ENCODE data around the gene TMCC3.
"Not testable (repeated sequence)": the region's sequence is repeated elsewhere in the genome, so short reads cannot be mapped to it uniquely, and the experiment has no call there.

TMCC3 gene

DNA sequence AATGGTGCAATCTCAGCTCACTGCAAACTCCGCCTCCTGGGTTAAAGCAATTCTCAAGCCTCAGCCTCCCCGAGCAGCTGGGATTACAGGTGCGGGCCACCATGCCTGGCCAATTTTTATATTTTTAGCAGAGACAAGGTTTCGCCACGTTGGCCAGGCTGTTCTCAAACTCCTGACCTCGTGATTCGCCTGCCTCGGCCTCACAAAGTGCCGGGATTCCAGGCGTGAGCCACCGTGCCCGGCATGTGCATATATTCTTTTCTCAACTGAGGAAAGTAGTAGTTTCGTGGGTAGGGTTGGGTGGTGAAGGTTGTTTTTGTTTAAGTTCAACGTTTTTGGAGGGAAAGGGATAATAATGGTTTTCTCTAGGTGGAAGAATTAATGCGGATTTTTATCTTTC, 96.5 kb downstream of the TMCC3 start:
- no peak for DNase-seq (ENCODE audit: low read depth)
- H3K4me3 ChIP-seq (ENCODE audit: low read length), result no peak overlapping the region
- TF ChIP-seq, protein P1, sequence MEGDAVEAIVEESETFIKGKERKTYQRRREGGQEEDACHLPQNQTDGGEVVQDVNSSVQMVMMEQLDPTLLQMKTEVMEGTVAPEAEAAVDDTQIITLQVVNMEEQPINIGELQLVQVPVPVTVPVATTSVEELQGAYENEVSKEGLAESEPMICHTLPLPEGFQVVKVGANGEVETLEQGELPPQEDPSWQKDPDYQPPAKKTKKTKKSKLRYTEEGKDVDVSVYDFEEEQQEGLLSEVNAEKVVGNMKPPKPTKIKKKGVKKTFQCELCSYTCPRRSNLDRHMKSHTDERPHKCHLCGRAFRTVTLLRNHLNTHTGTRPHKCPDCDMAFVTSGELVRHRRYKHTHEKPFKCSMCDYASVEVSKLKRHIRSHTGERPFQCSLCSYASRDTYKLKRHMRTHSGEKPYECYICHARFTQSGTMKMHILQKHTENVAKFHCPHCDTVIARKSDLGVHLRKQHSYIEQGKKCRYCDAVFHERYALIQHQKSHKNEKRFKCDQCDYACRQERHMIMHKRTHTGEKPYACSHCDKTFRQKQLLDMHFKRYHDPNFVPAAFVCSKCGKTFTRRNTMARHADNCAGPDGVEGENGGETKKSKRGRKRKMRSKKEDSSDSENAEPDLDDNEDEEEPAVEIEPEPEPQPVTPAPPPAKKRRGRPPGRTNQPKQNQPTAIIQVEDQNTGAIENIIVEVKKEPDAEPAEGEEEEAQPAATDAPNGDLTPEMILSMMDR (IDR thresholded peaks at IDR 0.05; ENCODE audit: insufficient read depth, low read depth, low read length, missing control alignments), result no peak

DNA sequence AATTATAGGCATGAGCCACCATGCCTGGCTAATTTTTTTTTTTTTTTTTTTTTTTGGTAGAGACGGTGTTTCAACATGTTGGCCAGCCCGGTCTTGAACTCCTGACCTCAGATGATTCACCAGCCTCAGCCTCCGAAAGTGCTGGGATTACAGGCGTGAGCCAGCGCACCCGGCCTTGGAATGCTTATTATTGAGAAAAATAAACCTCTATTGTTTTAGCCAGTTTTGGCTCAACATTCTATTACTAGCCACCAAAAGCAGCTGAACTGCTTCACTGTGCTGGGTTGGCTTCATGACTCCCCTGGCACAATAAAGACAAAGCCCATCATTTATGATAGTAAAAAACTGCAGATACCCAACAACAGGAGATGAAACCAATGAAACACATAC, 97.2 kb downstream of the TMCC3 start:
- TF ChIP-seq, protein P1 (IDR thresholded peaks at IDR 0.05; ENCODE audit: insufficient read depth, low read depth, low read length, missing control alignments), result no peak
- no peak overlapping the region for H3K4me3 ChIP-seq (ENCODE audit: low read length)
- peak; percentile 85 for DNase-seq (ENCODE audit: low read depth)

DNA sequence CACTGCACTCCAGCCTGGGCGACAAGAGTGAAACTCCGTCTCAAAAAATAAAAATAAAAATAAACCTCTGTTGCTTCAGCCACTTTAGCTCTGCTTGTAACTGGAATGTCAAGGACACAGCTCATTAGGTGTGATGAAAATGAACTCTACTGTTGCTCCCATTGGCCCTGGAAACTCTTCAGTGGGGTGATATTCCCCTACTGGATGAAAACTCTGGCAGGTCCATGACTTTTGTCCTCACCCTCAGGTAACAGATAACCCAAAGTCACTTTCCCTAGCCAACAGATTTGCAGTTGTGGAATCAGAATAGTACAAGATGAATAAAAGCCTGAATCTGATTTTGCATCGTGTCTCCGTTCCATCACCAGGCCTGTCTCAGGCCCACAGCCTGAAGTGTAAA, 98.5 kb downstream of the TMCC3 start:
- TF ChIP-seq, protein P1 (IDR thresholded peaks at IDR 0.05; ENCODE audit: insufficient read depth, low read depth, low read length, missing control alignments), result no peak
- no peak overlapping the region for H3K4me3 ChIP-seq (ENCODE audit: low read length)
- no peak for DNase-seq (ENCODE audit: low read depth)

DNA sequence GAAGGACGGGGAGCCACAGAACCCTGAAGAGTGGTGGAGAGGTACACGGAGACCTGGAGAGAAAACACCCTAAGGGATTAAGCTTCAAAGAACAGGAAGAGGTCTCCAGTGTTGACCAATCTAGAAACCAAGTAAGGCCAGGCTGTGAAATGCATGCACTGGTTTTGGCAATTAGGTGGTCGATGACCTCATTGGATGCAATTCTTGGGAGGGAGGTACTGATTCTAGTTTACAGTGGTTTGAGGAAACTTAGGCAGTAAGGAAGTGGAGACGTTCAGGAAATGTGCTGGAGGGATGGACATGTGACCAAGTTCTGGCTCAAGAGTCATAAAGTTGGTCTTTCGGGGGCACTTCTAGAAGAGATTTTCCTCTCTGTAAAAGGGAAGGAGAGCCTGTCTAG, 99.4 kb downstream of the TMCC3 start:
- TF ChIP-seq, protein P1 (IDR thresholded peaks at IDR 0.05; ENCODE audit: insufficient read depth, low read depth, low read length, missing control alignments), result no peak
- H3K4me3 ChIP-seq (ENCODE audit: low read length), result no peak overlapping the region
- no peak for DNase-seq (ENCODE audit: low read depth)

DNA sequence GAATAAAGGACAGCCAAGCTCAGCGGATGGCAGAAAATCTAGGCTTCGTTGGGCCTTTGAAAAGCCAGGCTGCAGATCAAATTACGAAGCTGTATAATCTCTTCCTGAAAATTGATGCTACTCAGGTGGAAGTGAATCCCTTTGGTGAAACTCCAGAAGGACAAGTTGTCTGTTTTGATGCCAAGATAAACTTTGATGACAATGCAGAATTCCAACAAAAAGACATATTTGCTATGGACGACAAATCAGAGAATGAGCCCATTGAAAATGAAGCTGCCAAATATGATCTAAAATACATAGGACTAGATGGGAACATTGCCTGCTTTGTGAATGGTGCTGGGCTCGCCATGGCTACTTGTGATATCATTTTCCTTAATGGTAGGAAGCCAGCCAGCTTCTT, 101.5 kb downstream of the TMCC3 start:
- H3K4me3 ChIP-seq (ENCODE audit: low read length); DNase-seq (ENCODE audit: low read depth): not testable (repeated sequence)

DNA sequence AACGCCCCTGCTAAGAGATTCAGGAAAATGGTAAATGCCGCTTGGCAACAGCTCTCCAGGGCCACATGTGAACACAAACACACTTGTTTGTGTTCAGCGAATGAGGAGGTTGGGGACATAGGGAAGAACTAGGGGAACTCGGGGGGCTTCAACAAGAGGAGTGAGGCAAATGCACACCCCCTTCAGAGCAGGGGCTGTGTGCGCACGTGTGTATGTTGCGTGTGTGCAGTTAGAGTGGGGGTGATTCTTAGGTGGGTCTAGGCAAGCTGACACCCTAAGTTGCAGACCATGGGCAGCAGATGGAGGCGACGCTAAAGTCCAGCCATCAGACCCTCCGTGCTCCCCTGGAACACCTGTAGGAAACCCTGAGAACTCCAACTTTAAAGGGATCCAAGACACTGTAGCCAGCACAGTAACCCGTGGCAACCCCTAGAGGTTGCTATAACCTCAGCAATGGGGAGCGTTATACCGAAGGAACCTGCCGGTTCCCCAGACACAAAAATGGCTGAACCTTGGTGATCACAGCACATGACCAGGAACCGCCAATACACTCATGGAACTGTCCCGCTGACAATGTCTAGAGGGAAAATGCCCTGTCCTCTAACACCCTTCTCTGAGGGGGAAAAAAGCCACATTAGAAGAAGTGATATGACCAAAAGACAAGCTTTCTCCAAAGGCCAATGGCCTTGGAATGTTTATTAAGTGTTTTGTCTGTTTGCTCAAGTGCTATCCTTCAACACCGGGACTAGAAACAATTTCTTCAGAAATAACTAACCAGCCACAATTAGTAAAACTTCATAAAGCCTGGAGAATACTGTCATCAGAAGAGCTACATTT, 104.2 kb downstream of the TMCC3 start:
- H3K4me3 ChIP-seq (ENCODE audit: low read length), result no peak overlapping the region
- TF ChIP-seq, protein P1 (IDR thresholded peaks at IDR 0.05; ENCODE audit: insufficient read depth, low read depth, low read length, missing control alignments), result peak; percentile 91
- DNase-seq (ENCODE audit: low read depth), result peak; percentile 83

DNA sequence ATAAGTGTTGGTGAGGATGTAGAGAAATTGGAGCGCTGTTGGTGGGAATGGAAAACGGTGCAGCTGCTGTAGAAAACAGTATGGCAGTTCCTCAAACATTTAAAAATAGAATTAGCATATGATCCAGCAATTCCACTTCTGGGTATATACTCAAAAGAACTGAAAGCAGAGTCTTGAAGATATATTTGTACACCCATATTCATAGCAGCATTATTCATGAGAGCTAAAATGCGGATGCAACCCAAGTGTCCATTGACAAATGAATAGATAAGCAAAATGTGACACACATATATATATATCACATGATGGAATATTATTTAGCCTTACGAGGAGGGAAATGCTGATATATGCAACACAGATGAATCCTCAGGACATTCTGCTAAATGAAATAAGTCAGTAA, 106.0 kb downstream of the TMCC3 start:
- H3K4me3 ChIP-seq (ENCODE audit: low read length), result no peak overlapping the region
- TF ChIP-seq, protein P1 (IDR thresholded peaks at IDR 0.05; ENCODE audit: insufficient read depth, low read depth, low read length, missing control alignments), result no peak

More for the DNA sequence above, 106.0 kb downstream of the TMCC3 start:
- DNase-seq (ENCODE audit: low read depth), result no peak

All from epithelial cell of esophagus (primary cell).